Spleen (tissue), 7 donors: ENCODE data around the gene GRB10.

ENCODE experiments used
- POLR2AphosphoS5 ChIP-seq, 3 donors: sonication (generic); formaldehyde crosslinking; IDR thresholded peaks; one replicate each; pipeline ENCODE4 v1.5.1; 2017; ENCODE audit warnings: antibody characterized with exemption in 3 of 3
- TF ChIP-seq, protein P1 (sequence below), 11 experiments: fragments of 200-600 bp in 7 of 11; fragments of 450-650 bp in 4 of 11; sonication (generic) in 4 of 11; IDR thresholded peaks in 8 of 11; conservative IDR thresholded peaks in 3 of 11; 1 replicate in 7 of 11; 2 replicates in 4 of 11; pipeline versions ENCODE4 v1.4.0 to v1.8.0; 2016 to 2021; ENCODE audit warnings: antibody characterized with exemption in 11 of 11, inconsistent platforms in 4 of 11, mild to moderate bottlenecking in 1 of 11
- donor health status: DM: no; HTN: no; CAD: no; lungs with moderate emphysema.
- donor health status: DM: no; HTN: no; CAD: no.
- donor health status: DM: no; HTN: no; CAD: no.

DNA sequence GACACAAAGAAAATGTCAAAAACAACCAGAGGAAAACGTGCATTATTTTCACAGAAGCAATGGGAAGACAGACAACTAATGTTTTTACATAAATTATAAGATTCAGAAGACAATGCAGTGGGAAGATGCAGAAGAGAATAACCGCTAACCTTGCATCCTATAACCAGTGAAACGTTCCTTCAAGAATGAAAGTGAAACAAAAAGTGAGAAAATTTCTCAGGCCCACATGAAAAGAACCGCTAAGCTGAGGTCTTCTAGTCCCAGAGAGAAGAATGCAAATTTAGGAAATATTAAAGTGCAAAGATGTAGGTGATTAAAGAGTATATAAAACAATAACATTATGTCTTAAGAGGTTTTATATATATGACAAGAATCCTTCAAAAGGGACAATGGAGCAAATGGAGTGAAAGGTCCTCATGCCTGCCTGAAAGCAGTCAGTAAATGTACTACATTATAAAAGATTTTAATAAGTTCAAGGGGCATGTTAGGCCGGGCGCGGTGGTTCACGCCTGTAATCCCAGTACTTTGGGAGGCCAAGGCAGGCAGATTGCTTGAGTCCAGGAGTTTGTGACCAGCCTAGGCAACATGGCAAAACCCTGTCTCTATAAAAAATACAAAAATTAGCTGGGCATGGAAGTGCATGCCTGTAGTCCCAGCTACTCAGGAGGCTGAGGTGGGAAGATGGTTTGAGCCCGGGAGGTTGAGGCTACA, 174.3 kb downstream of the GRB10 start:
- TF ChIP-seq, protein P1, sequence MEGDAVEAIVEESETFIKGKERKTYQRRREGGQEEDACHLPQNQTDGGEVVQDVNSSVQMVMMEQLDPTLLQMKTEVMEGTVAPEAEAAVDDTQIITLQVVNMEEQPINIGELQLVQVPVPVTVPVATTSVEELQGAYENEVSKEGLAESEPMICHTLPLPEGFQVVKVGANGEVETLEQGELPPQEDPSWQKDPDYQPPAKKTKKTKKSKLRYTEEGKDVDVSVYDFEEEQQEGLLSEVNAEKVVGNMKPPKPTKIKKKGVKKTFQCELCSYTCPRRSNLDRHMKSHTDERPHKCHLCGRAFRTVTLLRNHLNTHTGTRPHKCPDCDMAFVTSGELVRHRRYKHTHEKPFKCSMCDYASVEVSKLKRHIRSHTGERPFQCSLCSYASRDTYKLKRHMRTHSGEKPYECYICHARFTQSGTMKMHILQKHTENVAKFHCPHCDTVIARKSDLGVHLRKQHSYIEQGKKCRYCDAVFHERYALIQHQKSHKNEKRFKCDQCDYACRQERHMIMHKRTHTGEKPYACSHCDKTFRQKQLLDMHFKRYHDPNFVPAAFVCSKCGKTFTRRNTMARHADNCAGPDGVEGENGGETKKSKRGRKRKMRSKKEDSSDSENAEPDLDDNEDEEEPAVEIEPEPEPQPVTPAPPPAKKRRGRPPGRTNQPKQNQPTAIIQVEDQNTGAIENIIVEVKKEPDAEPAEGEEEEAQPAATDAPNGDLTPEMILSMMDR (IDR thresholded peaks at IDR 0.05 in 8 of 11, conservative IDR thresholded peaks at IDR 0.05 in 3 of 11), result no peak
- no peak for TF ChIP-seq POLR2AphosphoS5 (IDR thresholded peaks at IDR 0.05)
